ENCODE results near the gene LRRC8C.

LRRC8C gene

GRCh38 chr1:89754518-89754917 is 121.6 kb downstream of the LRRC8C start:
- no peak for DNase-seq
- Histone ChIP-seq H3K36me3 (ENCODE audit: insufficient read depth, low read length) (no peaks in the 10 kb centered on the region), H3K4me3 (ENCODE audit: low read depth in 1 of 2, low read length in 2 of 2) (no peak overlapping the region), H2AFZ (ENCODE audit: low read depth, low read length) (peak overlapping the region; percentile 46), H4K20me1 (ENCODE audit: insufficient read depth, low read length) (no peaks in the 10 kb centered on the region), H3K27me3 (ENCODE audit: insufficient read depth, low read length, poor library complexity) (no peaks in the 10 kb centered on the region), H3K9me3 (ENCODE audit: insufficient read depth, low read length, severe bottlenecking) (no peaks in the 10 kb centered on the region), H3K9ac (ENCODE audit: low read depth, low read length) (peak overlapping the region; percentile 10; the same call in 1 of the 2 replicates), H3K79me2 (ENCODE audit: insufficient read depth, low read length) (no peaks in the 10 kb centered on the region), H3K4me1 (ENCODE audit: insufficient read depth, low read length) (peaks cover 47% of the 10 kb centered on the region), H3K4me2 (ENCODE audit: insufficient read depth, low read length) (no peak overlapping the region), H3K27ac (ENCODE audit: low read length) (peak overlapping the region; percentile 52)
- TF ChIP-seq EZH2 (IDR thresholded peaks at IDR 0.05; ENCODE audit: borderline replicate concordance, low read depth, low read length, severe bottlenecking) = no peak
- TF ChIP-seq, protein P1, sequence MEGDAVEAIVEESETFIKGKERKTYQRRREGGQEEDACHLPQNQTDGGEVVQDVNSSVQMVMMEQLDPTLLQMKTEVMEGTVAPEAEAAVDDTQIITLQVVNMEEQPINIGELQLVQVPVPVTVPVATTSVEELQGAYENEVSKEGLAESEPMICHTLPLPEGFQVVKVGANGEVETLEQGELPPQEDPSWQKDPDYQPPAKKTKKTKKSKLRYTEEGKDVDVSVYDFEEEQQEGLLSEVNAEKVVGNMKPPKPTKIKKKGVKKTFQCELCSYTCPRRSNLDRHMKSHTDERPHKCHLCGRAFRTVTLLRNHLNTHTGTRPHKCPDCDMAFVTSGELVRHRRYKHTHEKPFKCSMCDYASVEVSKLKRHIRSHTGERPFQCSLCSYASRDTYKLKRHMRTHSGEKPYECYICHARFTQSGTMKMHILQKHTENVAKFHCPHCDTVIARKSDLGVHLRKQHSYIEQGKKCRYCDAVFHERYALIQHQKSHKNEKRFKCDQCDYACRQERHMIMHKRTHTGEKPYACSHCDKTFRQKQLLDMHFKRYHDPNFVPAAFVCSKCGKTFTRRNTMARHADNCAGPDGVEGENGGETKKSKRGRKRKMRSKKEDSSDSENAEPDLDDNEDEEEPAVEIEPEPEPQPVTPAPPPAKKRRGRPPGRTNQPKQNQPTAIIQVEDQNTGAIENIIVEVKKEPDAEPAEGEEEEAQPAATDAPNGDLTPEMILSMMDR (IDR thresholded peaks at IDR 0.05; ENCODE audit: borderline replicate concordance, extremely low read depth, low read length, poor library complexity, severe bottlenecking) = no peak
- no peak for ATAC-seq (ENCODE audit: insufficient read depth, low read depth)

DNA sequence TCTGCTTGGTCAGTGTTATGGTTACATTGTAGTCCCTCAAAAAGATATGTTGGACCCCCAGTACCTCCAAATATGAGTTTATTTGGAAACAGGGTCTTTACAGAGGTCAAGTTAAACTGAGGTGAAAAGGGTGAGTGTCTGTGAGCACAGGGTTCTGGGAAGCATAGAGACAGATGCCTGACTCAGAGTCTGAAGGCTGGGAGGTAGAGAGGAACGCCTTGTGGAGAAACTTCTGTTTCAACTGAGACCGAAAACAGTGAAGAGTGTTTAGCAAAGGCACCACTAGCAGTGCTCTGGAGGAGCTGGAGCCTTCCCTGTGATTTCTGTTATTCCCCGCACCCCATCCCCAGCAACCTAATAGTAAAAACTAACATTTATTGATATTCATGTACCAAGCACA is 122.7 kb downstream of the LRRC8C start:
- no peak overlapping the region for H3K4me3 ChIP-seq (ENCODE audit: low read depth in 1 of 2, low read length in 2 of 2)
- H3K9ac ChIP-seq (ENCODE audit: low read depth, low read length) = no peak overlapping the region
- H2AFZ ChIP-seq (ENCODE audit: low read depth, low read length) = no peak overlapping the region
- H3K27me3 ChIP-seq (ENCODE audit: insufficient read depth, low read length, poor library complexity) = no peaks in the 10 kb centered on the region
- ATAC-seq (ENCODE audit: insufficient read depth, low read depth) = no peak
- H3K4me2 ChIP-seq (ENCODE audit: insufficient read depth, low read length) = no peak overlapping the region
- no peaks in the 10 kb centered on the region for H3K36me3 ChIP-seq (ENCODE audit: insufficient read depth, low read length)
- no peaks in the 10 kb centered on the region for H3K79me2 ChIP-seq (ENCODE audit: insufficient read depth, low read length)
- no peak for TF ChIP-seq EZH2 (IDR thresholded peaks at IDR 0.05; ENCODE audit: borderline replicate concordance, low read depth, low read length, severe bottlenecking)
- TF ChIP-seq, protein P1 (IDR thresholded peaks at IDR 0.05; ENCODE audit: borderline replicate concordance, extremely low read depth, low read length, poor library complexity, severe bottlenecking) = no peak
- H3K9me3 ChIP-seq (ENCODE audit: insufficient read depth, low read length, severe bottlenecking) = no peaks in the 10 kb centered on the region
- no peak for DNase-seq
- H3K27ac ChIP-seq (ENCODE audit: low read length) = peak overlapping the region; percentile 26
- no peaks in the 10 kb centered on the region for H4K20me1 ChIP-seq (ENCODE audit: insufficient read depth, low read length)
- H3K4me1 ChIP-seq (ENCODE audit: insufficient read depth, low read length) = peaks cover 51% of the 10 kb centered on the region

DNA sequence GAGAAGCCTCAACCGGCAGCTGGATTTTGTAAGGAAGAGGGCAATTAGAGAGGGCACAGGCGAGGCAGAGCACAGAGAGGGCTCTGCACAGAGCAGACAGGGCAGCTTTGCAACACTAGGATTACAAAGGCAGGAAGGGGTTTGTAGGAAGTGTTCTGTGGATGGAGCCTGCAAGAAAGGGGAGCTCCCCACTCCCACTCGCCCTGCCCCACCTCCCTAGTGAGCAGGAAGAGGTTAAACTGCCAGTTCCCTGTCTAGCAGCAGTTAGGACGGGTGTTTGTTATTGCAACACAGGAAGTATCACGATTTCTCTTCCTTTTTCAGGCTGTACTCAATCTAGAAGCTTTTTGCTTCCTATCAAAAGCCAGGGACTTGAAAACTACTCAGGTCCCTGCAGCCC is 124.6 kb downstream of the LRRC8C start:
- no peaks in the 10 kb centered on the region for H3K9me3 ChIP-seq (ENCODE audit: insufficient read depth, low read length, severe bottlenecking)
- peaks cover 56% of the 10 kb centered on the region for H3K4me1 ChIP-seq (ENCODE audit: insufficient read depth, low read length)
- no peaks in the 10 kb centered on the region for H3K79me2 ChIP-seq (ENCODE audit: insufficient read depth, low read length)
- TF ChIP-seq, protein P1 (IDR thresholded peaks at IDR 0.05; ENCODE audit: borderline replicate concordance, extremely low read depth, low read length, poor library complexity, severe bottlenecking) = peak; percentile 22
- no peak for TF ChIP-seq EZH2 (IDR thresholded peaks at IDR 0.05; ENCODE audit: borderline replicate concordance, low read depth, low read length, severe bottlenecking)
- peak overlapping the region; percentile 96 for H3K27ac ChIP-seq (ENCODE audit: low read length)
- no peaks in the 10 kb centered on the region for H3K36me3 ChIP-seq (ENCODE audit: insufficient read depth, low read length)
- peak overlapping the region in 1 of 2 experiments; percentile 50; a peak in 2 of 4 replicates for H3K4me3 ChIP-seq (ENCODE audit: low read depth in 1 of 2, low read length in 2 of 2)
- no peaks in the 10 kb centered on the region for H3K27me3 ChIP-seq (ENCODE audit: insufficient read depth, low read length, poor library complexity)
- peak overlapping the region; percentile 64 for H3K4me2 ChIP-seq (ENCODE audit: insufficient read depth, low read length)
- no peaks in the 10 kb centered on the region for H4K20me1 ChIP-seq (ENCODE audit: insufficient read depth, low read length)
- peak overlapping the region; percentile 48 for H3K9ac ChIP-seq (ENCODE audit: low read depth, low read length)
- H2AFZ ChIP-seq (ENCODE audit: low read depth, low read length) = peak overlapping the region; percentile 73
- ATAC-seq (ENCODE audit: insufficient read depth, low read depth) (peak; percentile 96), DNase-seq (peak; percentile 94)
